HG03457 (cell line): ENCODE data around the gene XIRP1.

Experiments
- ATAC-seq: cut with Tn5 transposase; IDR thresholded peaks from one replicate; pipeline ENCODE4 v1.9.1; 2021; ENCODE audit warnings: moderate number of reproducible peaks; ENCODE audit not compliant: unreplicated experiment

XIRP1 gene

GRCh38 chr3:39146611-39147591 lies 45.5 kb downstream of the XIRP1 start:
- ATAC-seq = no peak

GRCh38 chr3:39146083-39146501 lies 46.3 kb downstream of the XIRP1 start:
- no peak for ATAC-seq

- ATAC-seq = no peak
These were observed 47.5 kb downstream of the XIRP1 start for GRCh38 chr3:39144748-39145380.

- ATAC-seq = no peak
These were observed 48.2 kb downstream of the XIRP1 start for GRCh38 chr3:39144095-39144747.

- no peak for ATAC-seq
These were observed 49.1 kb downstream of the XIRP1 start for GRCh38 chr3:39143051-39143885.

GRCh38 chr3:39142067-39142466 lies 50.3 kb downstream of the XIRP1 start:
- no peak for ATAC-seq

- no peak for ATAC-seq
These were observed 51.0 kb downstream of the XIRP1 start for GRCh38 chr3:39141171-39141995.

GRCh38 chr3:39140341-39140971 lies 51.9 kb downstream of the XIRP1 start:
- ATAC-seq = no peak

GRCh38 chr3:39139442-39139841 lies 53.0 kb downstream of the XIRP1 start:
- no peak for ATAC-seq

GRCh38 chr3:39138804-39139415 lies 53.5 kb downstream of the XIRP1 start:
- no peak for ATAC-seq

GRCh38 chr3:39137991-39138803 lies 54.2 kb downstream of the XIRP1 start:
- ATAC-seq = no peak

GRCh38 chr3:39137435-39137936 lies 54.9 kb downstream of the XIRP1 start:
- ATAC-seq = no peak

- ATAC-seq = no peak
These were observed 55.6 kb downstream of the XIRP1 start for GRCh38 chr3:39136533-39137434.

GRCh38 chr3:39135170-39135805 lies 57.1 kb downstream of the XIRP1 start:
- ATAC-seq = no peak

GRCh38 chr3:39134305-39134704 lies 58.1 kb downstream of the XIRP1 start:
- no peak for ATAC-seq

- ATAC-seq = no peak
These were observed 58.6 kb downstream of the XIRP1 start for GRCh38 chr3:39133822-39134221.
